ENCODE results near the gene ARHGAP32.

DNA sequence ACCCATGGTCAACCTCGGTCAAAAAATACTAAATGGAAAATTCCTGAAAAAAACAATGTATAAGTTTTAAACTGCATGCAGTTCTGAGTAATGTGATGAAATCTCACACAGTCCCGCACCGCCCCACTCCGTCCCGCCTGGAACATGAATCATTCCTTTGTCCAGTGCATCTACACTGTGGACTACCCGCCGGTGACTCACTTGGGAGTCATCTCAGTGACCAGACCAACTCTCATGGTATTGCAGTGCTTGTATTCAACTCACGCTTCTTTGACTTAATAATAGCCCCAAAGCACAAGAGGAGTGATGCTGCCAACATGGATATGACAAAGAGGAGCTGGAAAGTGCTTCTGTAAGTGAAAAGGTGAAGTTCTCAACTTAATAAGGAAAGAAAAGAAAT, 48.8 kb downstream of the ARHGAP32 start:
- TF ChIP-seq, protein P1, sequence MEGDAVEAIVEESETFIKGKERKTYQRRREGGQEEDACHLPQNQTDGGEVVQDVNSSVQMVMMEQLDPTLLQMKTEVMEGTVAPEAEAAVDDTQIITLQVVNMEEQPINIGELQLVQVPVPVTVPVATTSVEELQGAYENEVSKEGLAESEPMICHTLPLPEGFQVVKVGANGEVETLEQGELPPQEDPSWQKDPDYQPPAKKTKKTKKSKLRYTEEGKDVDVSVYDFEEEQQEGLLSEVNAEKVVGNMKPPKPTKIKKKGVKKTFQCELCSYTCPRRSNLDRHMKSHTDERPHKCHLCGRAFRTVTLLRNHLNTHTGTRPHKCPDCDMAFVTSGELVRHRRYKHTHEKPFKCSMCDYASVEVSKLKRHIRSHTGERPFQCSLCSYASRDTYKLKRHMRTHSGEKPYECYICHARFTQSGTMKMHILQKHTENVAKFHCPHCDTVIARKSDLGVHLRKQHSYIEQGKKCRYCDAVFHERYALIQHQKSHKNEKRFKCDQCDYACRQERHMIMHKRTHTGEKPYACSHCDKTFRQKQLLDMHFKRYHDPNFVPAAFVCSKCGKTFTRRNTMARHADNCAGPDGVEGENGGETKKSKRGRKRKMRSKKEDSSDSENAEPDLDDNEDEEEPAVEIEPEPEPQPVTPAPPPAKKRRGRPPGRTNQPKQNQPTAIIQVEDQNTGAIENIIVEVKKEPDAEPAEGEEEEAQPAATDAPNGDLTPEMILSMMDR (IDR thresholded peaks at IDR 0.05; ENCODE audit: insufficient read depth, low read length, poor library complexity, severe bottlenecking): no peak
- no peak for TF ChIP-seq EZH2phosphoT487 (conservative IDR thresholded peaks at IDR 0.05; ENCODE audit: low read length)
